Measurements from ENCODE around the gene GNRHR.
A peak's percentile ranks its signal among the peaks of the same experiment; 100 is the strongest.
"Not testable (repeated sequence)": the region's sequence is repeated elsewhere in the genome, so short reads cannot be mapped to it uniquely, and the experiment has no call there.

Gene GNRHR

GRCh38 chr4:67727124-67727850, 26.9 kb downstream of the GNRHR start:
- DNase-seq (ENCODE audit: low spot score) = no peak

GRCh38 chr4:67725981-67726380, 28.2 kb downstream of the GNRHR start:
- DNase-seq (ENCODE audit: low spot score) = no peak

- DNase-seq (ENCODE audit: low spot score) = no peak
These were observed 29.1 kb downstream of the GNRHR start for GRCh38 chr4:67725132-67725531.

GRCh38 chr4:67723949-67724348, 30.2 kb downstream of the GNRHR start:
- no peak for DNase-seq (ENCODE audit: low spot score)

- DNase-seq (ENCODE audit: low spot score) = no peak
These were observed 30.8 kb downstream of the GNRHR start for GRCh38 chr4:67723341-67723740.

GRCh38 chr4:67721770-67722597, 32.2 kb downstream of the GNRHR start:
- DNase-seq (ENCODE audit: low spot score) = no peak

GRCh38 chr4:67721315-67721769, 32.8 kb downstream of the GNRHR start:
- DNase-seq (ENCODE audit: low spot score) = no peak

GRCh38 chr4:67719953-67720617, 34.1 kb downstream of the GNRHR start:
- no peak for DNase-seq (ENCODE audit: low spot score)

- no peak for DNase-seq (ENCODE audit: low spot score)
These were observed 35.3 kb downstream of the GNRHR start for GRCh38 chr4:67718848-67719247.

GRCh38 chr4:67717586-67717985, 36.6 kb downstream of the GNRHR start:
- DNase-seq (ENCODE audit: low spot score) = no peak

- no peak for DNase-seq (ENCODE audit: low spot score)
These were observed 39.2 kb downstream of the GNRHR start for GRCh38 chr4:67714955-67715354.

GRCh38 chr4:67714248-67714583, 40.0 kb downstream of the GNRHR start:
- DNase-seq (ENCODE audit: low spot score) = peak; percentile 26

GRCh38 chr4:67713529-67714247, 40.5 kb downstream of the GNRHR start:
- DNase-seq (ENCODE audit: low spot score) = no peak

- no peak for DNase-seq (ENCODE audit: low spot score)
These were observed 41.3 kb downstream of the GNRHR start for GRCh38 chr4:67712650-67713528.

GRCh38 chr4:67712000-67712625, 42.1 kb downstream of the GNRHR start:
- DNase-seq (ENCODE audit: low spot score) = no peak

GRCh38 chr4:67706682-67707081, 47.5 kb downstream of the GNRHR start:
- not testable (repeated sequence) for DNase-seq (ENCODE audit: low spot score)

- no peak for DNase-seq (ENCODE audit: low spot score)
These were observed 49.3 kb downstream of the GNRHR start for GRCh38 chr4:67704843-67705242.

GRCh38 chr4:67702166-67702565, 52.0 kb downstream of the GNRHR start:
- no peak for DNase-seq (ENCODE audit: low spot score)

- DNase-seq (ENCODE audit: low spot score) = no peak
These were observed 52.7 kb downstream of the GNRHR start for GRCh38 chr4:67701517-67701850.

- peak; percentile 67 for DNase-seq (ENCODE audit: low spot score)
These were observed 53.3 kb downstream of the GNRHR start, which contains the start of gene UBA6 for GRCh38 chr4:67700738-67701516. Gene UBA6 (minus strand): TSS chr4:67701155. CDS start chr4:67701119, 36 bp downstream.
